ENCODE data around the gene FADS1. TPM values are rescaled to one million over a fixed set of nuclear protein-coding genes. Genes with fewer than 3 reads are reported as not detected.

Gene FADS1
- total and polyA plus RNA-seq, 8 donors = 1.8 to 56.5 (median 11.7) TPM; not detected in 1

DNA sequence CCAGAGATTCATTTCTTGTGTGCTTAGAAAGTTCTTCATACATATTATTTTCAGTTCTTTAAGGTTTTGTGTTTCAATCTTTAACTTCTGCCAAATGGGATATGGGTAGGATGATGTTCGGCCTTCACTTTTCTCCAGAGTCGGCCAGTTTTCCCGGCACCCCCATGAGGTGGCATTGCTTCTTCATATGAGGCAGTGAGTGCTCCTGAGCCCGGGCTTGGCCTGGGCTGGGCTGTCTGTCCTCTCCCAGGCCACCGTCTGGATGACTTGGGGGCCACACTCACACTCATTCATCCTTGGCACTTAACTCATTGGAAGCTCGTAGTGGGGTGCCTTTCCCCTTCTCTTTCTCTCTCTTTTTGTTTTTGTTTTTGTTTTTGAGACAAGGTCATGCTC, 35.1 kb upstream of the FADS1 start:
- Histone ChIP-seq H3K4me3 (no peak overlapping the region), H3K36me3 (peaks cover 0 to 79% (median 20%) of the 10 kb centered on the region in 4 donors), H3K9me3 (no peaks in the 10 kb centered on the region), H3K4me1 (no peaks in the 10 kb centered on the region), H3K27me3 (no peaks in the 10 kb centered on the region), H3K27ac (no peak overlapping the region)
- intact Hi-C loops (cut with DNase I; ENCODE audit: low total_unique reads) = no loop called here
- 87 to 91% (median 89%) methylated on average over 6 of the region's 6 CpGs for WGBS, 5 donors
- DNase-seq = no peak
- TF ChIP-seq POLR2AphosphoS5 (IDR thresholded peaks at IDR 0.05) (no peak), EP300 (IDR thresholded peaks at IDR 0.05) (no peak), POLR2A (IDR thresholded peaks at IDR 0.05) (no peak)
- TF ChIP-seq, protein P1, sequence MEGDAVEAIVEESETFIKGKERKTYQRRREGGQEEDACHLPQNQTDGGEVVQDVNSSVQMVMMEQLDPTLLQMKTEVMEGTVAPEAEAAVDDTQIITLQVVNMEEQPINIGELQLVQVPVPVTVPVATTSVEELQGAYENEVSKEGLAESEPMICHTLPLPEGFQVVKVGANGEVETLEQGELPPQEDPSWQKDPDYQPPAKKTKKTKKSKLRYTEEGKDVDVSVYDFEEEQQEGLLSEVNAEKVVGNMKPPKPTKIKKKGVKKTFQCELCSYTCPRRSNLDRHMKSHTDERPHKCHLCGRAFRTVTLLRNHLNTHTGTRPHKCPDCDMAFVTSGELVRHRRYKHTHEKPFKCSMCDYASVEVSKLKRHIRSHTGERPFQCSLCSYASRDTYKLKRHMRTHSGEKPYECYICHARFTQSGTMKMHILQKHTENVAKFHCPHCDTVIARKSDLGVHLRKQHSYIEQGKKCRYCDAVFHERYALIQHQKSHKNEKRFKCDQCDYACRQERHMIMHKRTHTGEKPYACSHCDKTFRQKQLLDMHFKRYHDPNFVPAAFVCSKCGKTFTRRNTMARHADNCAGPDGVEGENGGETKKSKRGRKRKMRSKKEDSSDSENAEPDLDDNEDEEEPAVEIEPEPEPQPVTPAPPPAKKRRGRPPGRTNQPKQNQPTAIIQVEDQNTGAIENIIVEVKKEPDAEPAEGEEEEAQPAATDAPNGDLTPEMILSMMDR (IDR thresholded peaks at IDR 0.05) = no peak

DNA sequence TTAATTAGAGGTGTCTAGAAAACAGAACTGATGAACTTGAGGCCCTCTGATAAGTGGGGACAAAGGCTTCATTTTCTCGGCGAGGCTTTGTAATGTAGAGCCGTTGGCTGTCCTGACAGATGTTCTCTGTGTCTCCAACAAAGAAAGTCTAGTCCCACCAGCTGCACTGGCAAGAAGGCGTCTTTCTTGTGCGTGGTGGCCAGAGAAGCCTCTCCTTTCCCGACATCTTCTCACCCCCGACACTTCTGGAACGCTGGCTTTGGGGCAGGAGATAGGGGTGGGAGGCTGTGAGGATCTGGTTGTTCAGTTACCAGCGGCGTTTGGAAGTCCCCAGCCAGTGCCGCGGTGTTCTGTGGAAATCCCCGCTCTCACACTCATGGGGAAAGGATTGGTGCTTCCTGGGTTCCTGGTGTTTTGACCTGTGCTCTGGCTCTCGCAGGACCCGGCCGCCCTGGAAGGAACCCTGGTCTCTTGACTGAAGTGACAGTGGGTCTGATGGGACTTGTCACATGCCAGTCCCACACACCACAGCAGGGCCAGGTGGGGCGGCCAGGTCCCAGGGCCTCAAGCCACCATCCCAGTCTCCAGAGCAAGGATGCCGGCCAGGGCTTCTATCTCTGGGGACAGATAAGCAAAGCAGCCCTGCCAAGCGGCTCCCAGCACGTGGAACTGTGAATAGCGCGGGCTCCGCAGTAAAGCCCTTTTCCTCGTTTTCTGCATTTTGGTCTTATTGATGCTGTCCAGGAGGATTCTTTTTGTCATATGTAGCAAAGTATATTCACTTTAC, 34.5 kb upstream of the FADS1 start:
- H3K27me3 ChIP-seq = no peaks in the 10 kb centered on the region
- intact Hi-C loops (cut with DNase I; ENCODE audit: low total_unique reads) = no loop called here
- H3K36me3 ChIP-seq = peaks cover 0 to 79% (median 19%) of the 10 kb centered on the region in 4 donors
- H3K9me3 ChIP-seq = no peaks in the 10 kb centered on the region
- no peak for DNase-seq
- H3K4me3 ChIP-seq = no peak overlapping the region
- H3K27ac ChIP-seq = peak overlapping the region in 1 of 5 donors; percentile 25
- 79 to 86% (median 83%) methylated on average over 22 to 24 of the region's 24 CpGs for WGBS, 5 donors
- H3K4me1 ChIP-seq = no peaks in the 10 kb centered on the region
- TF ChIP-seq POLR2AphosphoS5 (IDR thresholded peaks at IDR 0.05) = no peak
- TF ChIP-seq EP300 (IDR thresholded peaks at IDR 0.05) = no peak
- TF ChIP-seq, protein P1 (IDR thresholded peaks at IDR 0.05) = no peak
- no peak for TF ChIP-seq POLR2A (IDR thresholded peaks at IDR 0.05)

DNA sequence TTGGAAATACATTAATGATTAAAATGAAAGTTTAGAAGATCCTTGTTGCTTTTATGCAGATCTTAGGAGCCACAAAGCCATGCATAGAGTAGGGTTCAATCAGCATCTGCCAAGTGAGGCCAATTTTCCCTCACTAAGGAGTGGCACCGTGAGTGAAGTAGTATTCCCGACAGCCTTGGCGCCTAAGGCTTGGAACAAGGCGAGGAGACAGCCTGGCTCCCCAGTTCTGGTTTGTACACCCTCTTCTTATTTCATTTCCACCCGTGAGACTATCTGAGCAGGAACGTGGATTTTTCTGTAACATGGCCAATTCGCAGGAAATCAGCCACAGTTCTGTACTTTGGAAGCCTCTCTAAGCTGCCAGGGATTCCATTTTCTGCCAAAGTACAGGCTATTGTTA, 33.9 kb upstream of the FADS1 start:
- no peak for TF ChIP-seq POLR2A (IDR thresholded peaks at IDR 0.05)
- TF ChIP-seq EP300 (IDR thresholded peaks at IDR 0.05) = no peak
- TF ChIP-seq, protein P1 (IDR thresholded peaks at IDR 0.05) = no peak
- TF ChIP-seq POLR2AphosphoS5 (IDR thresholded peaks at IDR 0.05) = no peak
- 73 to 77% (median 75%) methylated on average over 7 of the region's 7 CpGs for WGBS, 5 donors
- H3K4me3 ChIP-seq = no peak overlapping the region
- no peak for DNase-seq
- H3K27me3 ChIP-seq = no peaks in the 10 kb centered on the region
- H3K36me3 ChIP-seq = peaks cover 0 to 79% (median 19%) of the 10 kb centered on the region in 4 donors
- no peaks in the 10 kb centered on the region for H3K4me1 ChIP-seq
- intact Hi-C loops (cut with DNase I; ENCODE audit: low total_unique reads) = no loop called here
- H3K27ac ChIP-seq = no peak overlapping the region
- H3K9me3 ChIP-seq = no peaks in the 10 kb centered on the region

DNA sequence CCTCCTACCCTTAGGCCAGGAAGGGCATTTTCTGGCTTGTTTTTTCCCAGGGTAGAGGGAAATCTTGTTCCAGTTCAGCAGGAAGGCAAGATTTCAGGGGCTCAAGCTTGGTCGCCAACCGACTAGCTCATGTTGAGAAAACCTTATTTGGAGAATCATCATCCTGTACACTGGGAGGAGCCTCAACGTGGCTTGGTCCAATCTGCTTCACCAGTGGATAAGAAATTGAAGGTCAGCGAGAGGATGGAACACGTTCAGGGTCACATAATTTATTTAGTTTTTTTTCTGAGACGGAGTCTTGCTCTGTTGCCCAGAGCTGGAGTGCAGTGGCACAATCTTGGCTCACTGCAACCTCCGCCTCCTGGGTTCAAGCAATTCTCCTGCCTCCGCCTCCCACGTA, 31.8 kb upstream of the FADS1 start:
- intact Hi-C loops (cut with DNase I; ENCODE audit: low total_unique reads) = no loop called here
- H3K36me3 ChIP-seq = peaks cover 0 to 74% (median 19%) of the 10 kb centered on the region in 4 donors
- 89 to 95% (median 93%) methylated on average over 9 of the region's 9 CpGs for WGBS, 5 donors

More for the DNA sequence above, 31.8 kb upstream of the FADS1 start:
- DNase-seq = no peak
- H3K4me3 ChIP-seq = no peak overlapping the region
- H3K27ac ChIP-seq = no peak overlapping the region
- H3K9me3 ChIP-seq = no peaks in the 10 kb centered on the region
- no peaks in the 10 kb centered on the region for H3K27me3 ChIP-seq
- H3K4me1 ChIP-seq = no peaks in the 10 kb centered on the region
- TF ChIP-seq POLR2AphosphoS5 (IDR thresholded peaks at IDR 0.05) (no peak), POLR2A (IDR thresholded peaks at IDR 0.05) (no peak), EP300 (IDR thresholded peaks at IDR 0.05) (no peak)
- TF ChIP-seq, protein P1 (IDR thresholded peaks at IDR 0.05) = no peak

Data from stomach (tissue), 9 donors.